VCaP (cell line): ENCODE measurements around the gene GDF9.
A peak's percentile ranks its signal among the peaks of the same experiment; 100 is the strongest.

Experiments
- H3K27ac ChIP-seq: fragments of 450-650 bp; 2 replicates; pipeline ENCODE4 v1.5.1; 2017
- CTCF ChIP-seq: fragments of 450-650 bp; conservative IDR thresholded peaks from 2 replicates; pipeline ENCODE4 v1.5.1; 2017; ENCODE audit warnings: mild to moderate bottlenecking, moderate library complexity

The GDF9 gene

GRCh38 chr5:132884548-132884947 is 18.3 kb upstream of the GDF9 start:
- no peak for TF ChIP-seq CTCF
- no peak overlapping the region for H3K27ac ChIP-seq

DNA sequence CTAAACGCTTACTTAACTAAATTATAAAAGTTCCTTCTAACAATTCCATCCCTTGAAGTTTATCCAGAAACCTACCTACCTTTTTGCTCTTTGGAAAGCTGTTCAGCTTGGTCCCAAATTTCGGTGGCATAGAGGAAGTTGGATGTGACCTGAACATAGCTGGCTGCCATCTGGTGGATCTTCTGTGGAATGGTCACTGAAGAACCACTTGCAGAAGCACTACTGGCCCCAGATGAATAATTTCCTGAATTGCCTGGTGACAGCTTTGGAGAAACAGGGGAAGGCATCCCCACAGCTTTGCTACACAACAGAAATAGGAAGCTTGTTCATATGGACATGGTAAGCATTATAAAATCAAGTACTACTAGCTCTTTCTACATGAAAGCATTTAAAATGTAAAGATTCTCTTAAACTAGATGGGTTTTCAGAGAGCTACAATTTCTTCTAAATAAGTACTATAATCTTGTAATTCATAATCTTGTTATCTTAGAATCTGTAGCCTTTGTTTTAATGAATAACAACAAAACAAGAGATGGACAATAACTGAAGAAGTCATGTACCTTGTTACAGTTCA is 17.1 kb upstream of the GDF9 start:
- peak; percentile 87 for TF ChIP-seq CTCF
- no peak overlapping the region for H3K27ac ChIP-seq

DNA sequence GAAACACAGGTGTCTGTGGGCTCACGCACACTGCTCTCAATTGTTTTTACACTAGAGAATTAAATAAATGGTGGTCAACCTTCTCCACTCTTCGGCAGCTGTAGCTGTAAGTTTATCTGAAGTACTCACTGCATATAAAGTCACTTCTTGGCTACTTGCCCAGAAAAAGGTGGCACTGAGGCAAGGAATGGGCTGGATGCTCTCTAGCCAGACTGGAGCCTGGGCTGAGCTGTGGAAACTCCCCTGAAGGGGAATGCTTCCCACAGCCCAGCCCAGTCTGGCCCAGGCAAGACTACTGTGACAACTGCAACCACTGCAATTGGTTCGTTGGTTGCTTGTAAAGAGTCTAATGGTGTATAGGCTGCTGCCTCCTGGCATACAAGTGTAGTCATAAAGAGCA is 11.7 kb upstream of the GDF9 start:
- TF ChIP-seq CTCF: no peak
- H3K27ac ChIP-seq: no peak overlapping the region

DNA sequence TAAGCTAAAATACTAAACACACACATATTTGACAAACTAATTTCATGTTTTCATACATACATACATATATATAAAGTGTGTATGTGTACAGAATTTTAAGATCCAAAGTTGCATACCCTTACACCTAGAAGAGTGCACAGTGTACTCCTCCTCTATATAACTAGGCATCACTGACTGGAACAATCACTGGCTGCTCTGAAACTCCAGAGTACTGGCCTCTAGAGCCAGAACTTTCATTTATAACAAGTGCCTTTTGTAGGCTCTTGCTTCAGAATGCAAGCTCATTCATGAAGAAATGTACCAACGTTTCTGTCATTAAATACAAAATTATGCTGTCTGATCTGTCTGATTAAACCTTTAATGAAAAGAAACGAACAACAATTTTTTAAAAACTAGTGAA is 11.2 kb upstream of the GDF9 start:
- no peak for TF ChIP-seq CTCF
- H3K27ac ChIP-seq: no peak overlapping the region

GRCh38 chr5:132876020-132876759 is 9.9 kb upstream of the GDF9 start:
- no peak for TF ChIP-seq CTCF
- H3K27ac ChIP-seq: no peak overlapping the region

GRCh38 chr5:132873930-132874271 is 7.6 kb upstream of the GDF9 start:
- H3K27ac ChIP-seq: no peak overlapping the region
- TF ChIP-seq CTCF: no peak

DNA sequence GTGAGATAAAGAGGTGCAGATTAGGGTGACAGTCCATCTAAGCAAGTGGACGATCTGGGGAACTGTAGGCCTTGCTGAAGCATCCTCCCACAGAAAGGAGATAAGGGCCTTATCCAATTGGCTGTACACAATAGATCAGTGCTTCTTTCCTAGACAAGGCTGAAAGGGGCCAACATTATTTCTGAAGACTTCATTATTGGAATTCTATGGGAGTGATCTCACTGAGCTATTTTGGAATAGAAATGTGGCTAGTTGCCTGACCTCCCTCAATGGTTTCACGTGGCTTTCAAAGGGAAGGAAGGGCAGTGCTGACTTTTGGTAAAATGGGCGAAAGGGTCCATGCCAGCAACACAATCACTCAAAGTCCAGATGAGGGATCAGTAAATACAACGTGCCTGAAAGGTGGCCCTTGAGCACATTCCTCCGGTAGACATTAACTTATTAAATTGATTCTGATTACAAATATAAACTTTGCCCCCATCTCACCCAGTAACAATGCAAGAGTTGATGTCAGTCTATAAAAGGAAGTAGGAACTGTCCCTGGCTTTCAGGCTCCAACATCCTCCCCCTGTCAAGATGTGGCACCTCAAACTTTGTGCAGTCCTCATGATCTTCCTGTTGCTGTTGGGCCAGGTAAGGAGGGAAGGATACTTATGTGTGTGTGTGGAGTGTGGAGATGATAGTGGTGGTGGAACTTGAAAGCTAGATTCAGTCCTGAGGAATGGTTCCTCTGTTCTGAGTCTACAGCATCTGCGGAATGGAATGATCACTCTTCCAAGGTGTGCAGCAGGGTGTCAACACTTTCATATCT is 7.1 kb upstream of the GDF9 start, which contains the start of gene LEAP2:
TSS of gene LEAP2 (plus strand) at position 550 of the 811 bp plus-strand sequence. CDS start at position 577, 27 bp downstream.
- TF ChIP-seq CTCF: no peak

More for the DNA sequence above, 7.1 kb upstream of the GDF9 start, which contains the start of gene LEAP2:
- no peak within 1 kb of the TSS for H3K27ac ChIP-seq
